HepG2 (cell line): ENCODE measurements around the gene IKBKE. TPM values are rescaled to one million over a fixed set of nuclear protein-coding genes. Genes with fewer than 3 reads are reported as not detected.

Source experiments
- ATAC-seq: fragments of 200-7000 bp; cut with Tn5 transposase; 3 replicates; pipeline ENCODE4 v1.9.1; 2020; ENCODE audit warnings: mild to moderate bottlenecking, moderate library complexity
- BruUV-seq: library from RNA; stranded (reverse); fragments of 400-500 nt; replicated peaks from 2 replicates; lab custom pipeline; 2021; lab: Mats Ljungman, UMichigan
- CTCF ChIA-PET: fragments of 300-600 bp; formaldehyde crosslinking; extraction: SDS; loops from one replicate; lab custom pipeline; 2021; ENCODE audit warnings: low total read pairs, inconsistent platforms, low intra/inter-chr PET ratio; lab: Yijun Ruan, JAX
- POLR2A ChIA-PET: fragments of 350-600 bp; sonication (Branson Sonifier 250); formaldehyde crosslinking; loops from one replicate; lab custom pipeline; 2020; ENCODE audit warnings: antibody characterized with exemption, inconsistent platforms; lab: Yijun Ruan, JAX
- DNase-seq: peaks from one replicate; pipeline ENCODE4 v3.0.0-alpha.2; 2015; ENCODE audit warnings: low spot score
- FAIRE-seq: peaks from 3 replicates; lab custom pipeline; 2011; peaks lifted over from hg19 to GRCh38; lab: Jason Lieb, UNC
- H2AFZ ChIP-seq: one replicate; pipeline ENCODE4 v1.6.1; 2011; ENCODE audit warnings: low read length, inconsistent platforms
- H3K27ac ChIP-seq: fragments of 300-600 bp; 3 replicates; pipeline ENCODE4 v1.8.0; 2011; ENCODE audit warnings: mixed run types, mild to moderate bottlenecking, mixed read lengths, low read length, inconsistent platforms; ENCODE audit not compliant: insufficient read depth; ENCODE audit errors: extremely low read length
- H3K27me3 ChIP-seq, 2 experiments: fragments of 200-600 bp in 1 of 2; 2 replicates in 1 of 2; 3 replicates in 1 of 2; pipeline versions ENCODE4 v1.6.0 to v1.8.0; 2011; ENCODE audit warnings: low read length in 2 of 2, mild to moderate bottlenecking in 2 of 2, moderate library complexity in 2 of 2, inconsistent platforms in 1 of 2; ENCODE audit not compliant: insufficient read depth in 2 of 2, control insufficient read depth in 1 of 2
- H3K36me3 ChIP-seq, 2 experiments: fragments of 200-600 bp in 1 of 2; replicated peaks in 1 of 2; 2 replicates in 1 of 2; 3 replicates in 1 of 2; pipeline versions ENCODE4 v1.5.1 to v1.8.0; 2011; ENCODE audit warnings: low read length in 2 of 2, inconsistent platforms in 1 of 2; ENCODE audit not compliant: insufficient read depth in 2 of 2, control insufficient read depth in 1 of 2
- H3K4me1 ChIP-seq: 2 replicates; pipeline ENCODE4 v1.5.1; 2012; ENCODE audit warnings: low read length, inconsistent platforms; ENCODE audit not compliant: insufficient read depth
- H3K4me2 ChIP-seq: 2 replicates; pipeline ENCODE4 v1.6.0; 2011; ENCODE audit warnings: low read depth, low read length, inconsistent platforms
- H3K4me3 ChIP-seq, 3 experiments: fragments of 200-600 bp in 1 of 3; sonication (generic), shearing (Covaris generic) in 1 of 3; replicated peaks in 1 of 3; 2 replicates each; pipeline ENCODE4 v1.5.1; 2011 to 2016; ENCODE audit warnings: low read length in 3 of 3, inconsistent platforms in 2 of 3, low read depth in 2 of 3, mild to moderate bottlenecking in 2 of 3, control low read depth in 1 of 3, mixed read lengths in 1 of 3; ENCODE audit not compliant: insufficient read depth in 1 of 3
- H3K79me2 ChIP-seq: one replicate; pipeline ENCODE4 v1.6.1; 2011; ENCODE audit warnings: low read length, inconsistent platforms; ENCODE audit not compliant: insufficient read depth
- H3K9ac ChIP-seq: 2 replicates; pipeline ENCODE4 v1.6.0; 2011; ENCODE audit warnings: mild to moderate bottlenecking, low read depth, low read length, inconsistent platforms; ENCODE audit not compliant: insufficient read depth
- H3K9me3 ChIP-seq: 2 replicates; pipeline ENCODE4 v1.5.1; 2012; ENCODE audit warnings: mild to moderate bottlenecking, low read length
- H4K20me1 ChIP-seq: 2 replicates; pipeline ENCODE4 v1.6.0; 2011; ENCODE audit warnings: inconsistent platforms, mild to moderate bottlenecking, low read length, moderate library complexity; ENCODE audit not compliant: insufficient read depth
- ATF7 ChIP-seq, 2 experiments: fragments of 450-650 bp in 1 of 2; sonication (generic) in 1 of 2; formaldehyde crosslinking in 1 of 2; IDR thresholded peaks; 2 replicates each; pipeline versions ENCODE4 v1.4.0 to v1.6.1; 2016 to 2020; ENCODE audit warnings: antibody characterized with exemption in 1 of 2, mild to moderate bottlenecking in 1 of 2, missing genetic modification reagents in 1 of 2
- CREB1 ChIP-seq, 2 experiments: fragments of 450-650 bp in 1 of 2; IDR thresholded peaks; 2 replicates each; pipeline ENCODE4 v1.6.1; 2016 to 2017; ENCODE audit warnings: control low read depth in 1 of 2, mild to moderate bottlenecking in 1 of 2, missing compliant biosample characterization in 1 of 2, missing genetic modification characterization in 1 of 2
- DNMT1 ChIP-seq: sonication (generic); formaldehyde crosslinking; IDR thresholded peaks from 2 replicates; pipeline ENCODE4 v1.5.1; 2020; ENCODE audit warnings: mild to moderate bottlenecking, missing genetic modification reagents
- EP300 ChIP-seq, 3 experiments: sonication (generic) in 1 of 3; formaldehyde crosslinking in 1 of 3; IDR thresholded peaks; 2 replicates each; pipeline versions ENCODE4 v1.5.1 to v1.6.1; 2011 to 2020; ENCODE audit warnings: low read depth in 2 of 3, low read length in 2 of 3, borderline replicate concordance in 1 of 3, improper control_type of control experiment in 1 of 3, mild to moderate bottlenecking in 1 of 3, missing genetic modification reagents in 1 of 3, moderate library complexity in 1 of 3
- MLXIP ChIP-seq: sonication (generic); formaldehyde crosslinking; IDR thresholded peaks from 2 replicates; pipeline ENCODE4 v1.9.0; 2021; ENCODE audit warnings: missing genetic modification reagents, borderline replicate concordance
- ONECUT2 ChIP-seq: sonication (generic); formaldehyde crosslinking; IDR thresholded peaks from 2 replicates; pipeline ENCODE4 v1.4.0; 2020; ENCODE audit warnings: missing genetic modification reagents
- YEATS2 ChIP-seq: sonication (generic); formaldehyde crosslinking; IDR thresholded peaks from 2 replicates; pipeline ENCODE4 v1.4.0; 2020; ENCODE audit warnings: missing genetic modification reagents, borderline replicate concordance
- ZKSCAN5 ChIP-seq: sonication (generic); formaldehyde crosslinking; IDR thresholded peaks from 2 replicates; pipeline ENCODE4 v1.5.1; 2020; ENCODE audit warnings: mild to moderate bottlenecking, missing genetic modification reagents
- ZNF205 ChIP-seq: IDR thresholded peaks from 2 replicates; pipeline ENCODE4 v1.6.1; 2018; ENCODE audit warnings: missing biosample characterization, missing genetic modification reagents
- ZNF350 ChIP-seq: sonication (generic); formaldehyde crosslinking; IDR thresholded peaks from 2 replicates; pipeline ENCODE4 v1.4.0; 2020; ENCODE audit warnings: mild to moderate bottlenecking, low read depth, missing genetic modification reagents, borderline replicate concordance
- ZNF878 ChIP-seq: sonication (generic); formaldehyde crosslinking; IDR thresholded peaks from 2 replicates; pipeline ENCODE4 v1.8.1; 2023; ENCODE audit warnings: mild to moderate bottlenecking, missing genetic modification reagents, moderate library complexity
- WGBS: methylation state at CpG from one replicate; pipeline ENCODE4 v1.1.6; 2017; ENCODE audit warnings: low lambda C conversion rate; 5-methylcytosine and 5-hydroxymethylcytosine counted together
- in situ Hi-C: cut with HindIII; loops from 2 replicates; pipeline ENCODE4 v1.10.0; 2017; ENCODE audit warnings: low pct_unique_long_range_greater_than_20kb; ENCODE audit not compliant: extremely low pct_ligation_motif_present
- intact Hi-C: fragments of 100-400 bp; cut with micrococcal nuclease; formaldehyde crosslinking; loops from one replicate; pipeline ENCODE4 v1.10.0; 2022; ENCODE audit not compliant: unreplicated experiment
- polyA plus RNA-seq, 8 experiments: library from polyadenylated mRNA; depleted of rRNA in 3 of 8; stranded (reverse) in 7 of 8; unstranded in 1 of 8; fragments of >200 nt; fragmentation: Illumina TruSeq in 4 of 8; extraction: Trizol in 4 of 8; gene quantifications; 2 replicates each; pipeline versions ENCODE4 v1.2.1 to v1.2.3, GENCODE V29; 2011 to 2016; ENCODE audit warnings: low read depth in 4 of 8, missing spikeins in 1 of 8, mixed read lengths in 1 of 8; ENCODE audit not compliant: insufficient read depth in 1 of 8
- total RNA-seq, 5 experiments: library from RNA; depleted of rRNA; stranded (reverse); fragments of >200 nt; fragmentation: Illumina TruSeq; extraction: Trizol; gene quantifications; 2 replicates each; pipeline ENCODE4 v1.2.3, GENCODE V29; 2016; ENCODE audit warnings: low read depth in 1 of 5
- TF ChIP-seq, protein P1 (sequence below): sonication (generic); formaldehyde crosslinking; IDR thresholded peaks from 2 replicates; pipeline ENCODE4 v1.5.1; 2020; ENCODE audit warnings: missing genetic modification reagents, mild to moderate bottlenecking, borderline replicate concordance

The IKBKE gene
- total and polyA plus RNA-seq, 2 of the 13 experiments (the other 11 are each of a cell fraction or from before 2014, with no cell fraction given), result 4.5 to 5.8 TPM

DNA sequence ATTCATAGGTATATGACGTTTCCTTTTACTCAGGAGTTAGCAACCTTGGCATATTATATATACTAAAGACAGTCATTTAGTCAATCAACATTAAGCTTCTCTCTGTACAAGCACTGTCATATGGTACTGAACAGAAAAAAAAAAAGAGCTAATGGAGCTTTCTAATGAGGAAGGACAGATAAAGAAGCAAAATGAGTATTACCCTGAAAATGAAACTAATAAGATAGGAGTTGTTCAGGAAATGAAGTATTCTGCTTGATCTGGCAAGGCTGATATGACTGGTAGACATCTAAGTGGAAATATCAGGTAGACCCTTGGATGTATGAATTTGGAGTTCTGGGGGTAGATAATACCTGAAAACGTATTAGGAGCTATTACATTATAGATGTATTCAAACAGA lies 4.3 kb upstream of the IKBKE start:
- in situ Hi-C loops (no loop called here), intact Hi-C loops (no loop called here)
- H3K27me3 ChIP-seq, result no peaks in the 10 kb centered on the region
- WGBS, result 58% methylated on average over 2 of the region's 2 CpGs
- no peak overlapping the region for H3K27ac ChIP-seq
- CTCF ChIA-PET, result no interaction called here
- FAIRE-seq, result no peak
- no TSS peak for BruUV-seq
- no peak for ATAC-seq
- DNase-seq, result no peak
- no peak overlapping the region for H3K4me2 ChIP-seq
- no peaks in the 10 kb centered on the region for H3K9me3 ChIP-seq
- H4K20me1 ChIP-seq, result peaks cover 3% of the 10 kb centered on the region; the same call in 1 of the 2 replicates
- H3K4me3 ChIP-seq, result no peak overlapping the region
- POLR2A ChIA-PET, result no interaction called here
- no peak for TF ChIP-seq ZNF350
- no peak for TF ChIP-seq ONECUT2
- no peak for TF ChIP-seq ZNF878 (CRISPR knock-in tag)
- TF ChIP-seq YEATS2, result no peak
- TF ChIP-seq ZNF205, result no peak
- TF ChIP-seq ATF7 (IDR thresholded peaks at IDR 0.05), result no peak
- TF ChIP-seq ATF7 (CRISPR knock-in tag; IDR thresholded peaks at IDR 0.05), result no peak
- no peak for TF ChIP-seq EP300 (IDR thresholded peaks at IDR 0.05; ENCODE audit: low read depth in 2 of 2, low read length in 2 of 2)
- no peak for TF ChIP-seq EP300 (CRISPR knock-in tag; IDR thresholded peaks at IDR 0.05; ENCODE audit: borderline replicate concordance)
- peaks cover 2 to 6% of the 10 kb centered on the region in 2 experiments; a peak in 4 of 5 replicates for H3K36me3 ChIP-seq
- H2AFZ ChIP-seq, result no peak overlapping the region
- H3K4me1 ChIP-seq, result peaks cover 30% of the 10 kb centered on the region
- H3K9ac ChIP-seq, result no peak overlapping the region
- H3K79me2 ChIP-seq, result no peaks in the 10 kb centered on the region

DNA sequence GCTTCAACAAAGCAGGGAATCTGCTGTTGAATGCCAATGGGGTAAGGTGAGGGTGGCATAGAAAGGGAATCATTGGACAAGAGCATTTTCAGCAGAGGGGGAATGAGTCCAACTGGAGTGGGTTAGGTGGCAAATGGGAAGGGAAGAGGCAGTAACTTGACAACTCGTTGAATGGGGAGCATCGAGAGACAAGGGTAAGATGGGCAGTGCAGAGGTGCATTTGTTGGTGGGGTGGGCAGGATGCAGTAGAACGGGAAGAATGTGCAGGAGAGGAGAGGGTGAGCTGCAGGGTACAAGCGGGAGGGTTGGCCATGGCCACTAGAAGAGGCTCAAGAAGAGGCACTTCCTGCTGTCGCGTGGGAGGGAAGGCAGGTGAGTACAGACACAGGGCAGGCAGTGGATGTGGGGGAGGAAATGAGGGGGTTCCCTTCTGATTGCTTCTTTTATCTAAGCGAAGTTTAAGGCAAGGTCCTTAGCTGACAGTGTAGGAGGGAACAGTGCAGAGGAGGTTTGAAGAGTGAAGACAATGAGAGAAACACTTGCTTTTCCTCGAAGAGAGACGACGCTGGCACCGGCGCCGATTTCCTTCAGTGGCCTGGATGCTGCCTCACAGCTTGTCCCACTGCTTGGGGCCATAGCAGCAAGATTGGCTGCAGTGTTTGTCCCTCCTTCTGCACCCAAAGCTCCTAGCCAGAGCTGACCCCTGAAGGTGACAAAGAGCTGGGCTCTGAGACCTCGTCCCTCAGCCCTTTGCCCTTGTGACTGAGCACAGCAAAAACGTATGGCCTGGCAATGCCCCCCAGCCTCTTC lies 3.2 kb upstream of the IKBKE start:
- no peak overlapping the region for H3K27ac ChIP-seq
- H3K36me3 ChIP-seq, result no peaks in the 10 kb centered on the region; a peak in 2 of 5 replicates
- no peak overlapping the region for H2AFZ ChIP-seq
- H3K9ac ChIP-seq, result no peak overlapping the region
- CTCF ChIA-PET, result no interaction called here
- H3K79me2 ChIP-seq, result no peaks in the 10 kb centered on the region
- H3K27me3 ChIP-seq, result no peaks in the 10 kb centered on the region
- H4K20me1 ChIP-seq, result no peaks in the 10 kb centered on the region; the same call in 1 of the 2 replicates
- FAIRE-seq, result no peak
- POLR2A ChIA-PET, result interaction anchor here (0.7 to 0.9 kb wide), 2 partner anchors 16 to 145 kb away, joined by 3 read pairs; partner anchors contain the start of gene EIF2D
- no peaks in the 10 kb centered on the region for H3K9me3 ChIP-seq
- ATAC-seq, result no peak
- intact Hi-C loops, result no loop called here
- no peak for DNase-seq
- peaks cover 41% of the 10 kb centered on the region for H3K4me1 ChIP-seq
- BruUV-seq, result no TSS peak
- no peak overlapping the region for H3K4me3 ChIP-seq
- in situ Hi-C loops, result no loop called here
- WGBS, result 68% methylated on average over 14 of the region's 15 CpGs
- peak overlapping the region; percentile 9; the same call in 1 of the 2 replicates for H3K4me2 ChIP-seq
- no peak for TF ChIP-seq DNMT1 (CRISPR knock-in tag)
- no peak for TF ChIP-seq ZKSCAN5 (CRISPR knock-in tag)
- TF ChIP-seq MLXIP (CRISPR knock-in tag), result no peak
- TF ChIP-seq CREB1 (IDR thresholded peaks at IDR 0.05), result no peak
- no peak for TF ChIP-seq CREB1 (CRISPR knock-in tag; IDR thresholded peaks at IDR 0.05)
- TF ChIP-seq, protein P1, sequence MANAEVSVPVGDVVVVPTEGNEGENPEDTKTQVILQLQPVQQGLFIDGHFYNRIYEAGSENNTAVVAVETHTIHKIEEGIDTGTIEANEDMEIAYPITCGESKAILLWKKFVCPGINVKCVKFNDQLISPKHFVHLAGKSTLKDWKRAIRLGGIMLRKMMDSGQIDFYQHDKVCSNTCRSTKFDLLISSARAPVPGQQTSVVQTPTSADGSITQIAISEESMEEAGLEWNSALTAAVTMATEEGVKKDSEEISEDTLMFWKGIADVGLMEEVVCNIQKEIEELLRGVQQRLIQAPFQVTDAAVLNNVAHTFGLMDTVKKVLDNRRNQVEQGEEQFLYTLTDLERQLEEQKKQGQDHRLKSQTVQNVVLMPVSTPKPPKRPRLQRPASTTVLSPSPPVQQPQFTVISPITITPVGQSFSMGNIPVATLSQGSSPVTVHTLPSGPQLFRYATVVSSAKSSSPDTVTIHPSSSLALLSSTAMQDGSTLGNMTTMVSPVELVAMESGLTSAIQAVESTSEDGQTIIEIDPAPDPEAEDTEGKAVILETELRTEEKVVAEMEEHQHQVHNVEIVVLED (CRISPR knock-in tag), result no peak
